Right lung (tissue), 5 donors: ENCODE results near the gene P2RX2. TPM values are rescaled to one million over a fixed set of nuclear protein-coding genes. Genes with fewer than 3 reads are reported as not detected.

Source experiments
- DNase-seq, 2 donors: peaks; one replicate each; pipeline ENCODE4 v3.0.0-alpha.2; 2013
- polyA plus RNA-seq, 5 donors: library from polyadenylated mRNA; unstranded; fragments of 120-200 nt; gene quantifications; one replicate each; pipeline versions ENCODE4 v1.2.1 to v1.2.3, GENCODE V29; 2013; ENCODE audit warnings: inconsistent platforms in 1 of 5, low replicate concordance in 1 of 5; ENCODE audit not compliant: insufficient read length in 5 of 5, insufficient read depth in 1 of 5

Gene P2RX2
- polyA plus RNA-seq, 5 donors, result 3.3 to 10.8 (median 4.9) TPM

DNA sequence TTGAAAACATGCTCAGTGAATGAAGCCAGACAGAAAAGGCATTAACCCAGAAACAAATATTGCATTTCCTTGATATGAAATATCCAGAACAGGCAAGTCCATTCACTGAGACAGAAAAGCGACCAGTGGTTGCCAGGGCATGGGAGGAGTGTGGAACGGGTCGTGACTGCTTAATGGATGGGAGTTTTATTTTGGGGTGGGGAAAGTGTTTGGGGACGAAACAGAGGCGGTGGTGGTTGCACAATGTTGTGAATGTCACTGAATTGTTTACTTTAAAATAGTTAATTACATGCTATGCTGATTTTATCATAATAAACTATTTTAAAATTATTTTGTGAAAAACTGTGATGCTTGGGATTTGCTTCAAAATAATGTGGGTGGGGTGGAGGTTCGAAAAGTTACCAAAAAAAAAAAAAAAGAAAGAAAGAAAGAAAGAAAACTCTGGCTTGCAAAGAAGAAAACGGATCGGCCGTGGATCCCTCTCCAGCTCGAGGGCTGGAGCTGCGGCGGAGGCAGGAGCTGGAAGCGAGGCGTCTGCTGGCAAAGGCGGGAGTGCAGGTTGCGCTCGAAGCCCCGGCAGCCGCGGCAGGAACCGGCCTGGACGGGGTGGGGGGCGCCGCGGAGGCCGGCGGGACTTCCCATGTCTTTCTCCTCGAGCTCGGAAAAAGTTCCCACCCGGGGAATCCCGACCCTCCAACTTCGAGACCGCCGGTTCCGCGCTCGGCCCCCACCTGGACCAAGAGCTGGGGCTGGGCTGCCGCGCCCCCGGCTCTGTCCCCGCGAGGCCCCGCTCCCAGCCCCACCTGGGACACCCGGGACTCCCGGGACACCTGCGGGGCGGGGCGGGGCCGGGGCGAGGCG, 524 bp upstream of the P2RX2 start:
- peak in 1 of 2 donors; percentile 71 for DNase-seq

DNA sequence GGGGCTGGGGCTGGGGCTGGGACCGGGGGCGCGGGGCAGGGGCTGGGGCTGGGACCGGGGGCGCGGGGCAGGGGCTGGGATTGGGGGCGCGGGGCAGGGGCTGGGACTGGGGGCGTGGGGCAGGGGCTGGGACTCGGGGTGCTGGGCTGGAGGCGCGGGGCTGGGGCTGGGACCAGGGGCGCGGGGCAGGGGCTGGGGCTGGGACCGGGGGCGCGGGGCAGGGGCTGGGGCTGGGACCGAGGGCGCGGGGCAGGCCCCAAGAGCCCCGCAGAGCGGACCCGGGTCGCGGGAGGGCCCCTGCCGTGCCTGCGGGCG, 452 bp downstream of the P2RX2 start:
- DNase-seq, result no peak

DNA sequence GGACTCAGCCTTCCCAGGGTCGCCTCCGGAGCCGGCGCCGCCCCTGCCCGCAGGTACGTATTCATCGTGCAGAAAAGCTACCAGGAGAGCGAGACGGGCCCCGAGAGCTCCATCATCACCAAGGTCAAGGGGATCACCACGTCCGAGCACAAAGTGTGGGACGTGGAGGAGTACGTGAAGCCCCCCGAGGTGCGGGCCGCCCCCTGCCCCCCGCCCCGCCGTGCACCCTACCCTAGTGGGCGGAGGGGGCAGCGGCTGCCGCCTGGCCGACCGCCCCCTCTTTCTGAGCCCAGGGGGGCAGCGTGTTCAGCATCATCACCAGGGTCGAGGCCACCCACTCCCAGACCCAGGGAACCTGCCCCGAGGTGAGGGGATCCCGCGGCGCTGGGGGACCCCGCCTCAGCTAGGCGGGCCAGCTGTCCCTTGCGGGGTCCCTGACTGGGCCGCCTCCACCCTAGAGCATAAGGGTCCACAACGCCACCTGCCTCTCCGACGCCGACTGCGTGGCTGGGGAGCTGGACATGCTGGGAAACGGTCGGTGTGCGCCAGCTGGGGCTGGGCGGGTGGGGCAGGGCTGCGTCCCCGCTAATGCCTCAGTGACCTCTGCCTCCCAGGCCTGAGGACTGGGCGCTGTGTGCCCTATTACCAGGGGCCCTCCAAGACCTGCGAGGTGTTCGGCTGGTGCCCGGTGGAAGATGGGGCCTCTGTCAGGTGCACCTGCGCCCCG, 973 bp downstream of the P2RX2 start:
- DNase-seq, result no peak

- no peak for DNase-seq
These were observed 1.7 kb downstream of the P2RX2 start for GRCh38 chr12:132620113-132620898.

DNA sequence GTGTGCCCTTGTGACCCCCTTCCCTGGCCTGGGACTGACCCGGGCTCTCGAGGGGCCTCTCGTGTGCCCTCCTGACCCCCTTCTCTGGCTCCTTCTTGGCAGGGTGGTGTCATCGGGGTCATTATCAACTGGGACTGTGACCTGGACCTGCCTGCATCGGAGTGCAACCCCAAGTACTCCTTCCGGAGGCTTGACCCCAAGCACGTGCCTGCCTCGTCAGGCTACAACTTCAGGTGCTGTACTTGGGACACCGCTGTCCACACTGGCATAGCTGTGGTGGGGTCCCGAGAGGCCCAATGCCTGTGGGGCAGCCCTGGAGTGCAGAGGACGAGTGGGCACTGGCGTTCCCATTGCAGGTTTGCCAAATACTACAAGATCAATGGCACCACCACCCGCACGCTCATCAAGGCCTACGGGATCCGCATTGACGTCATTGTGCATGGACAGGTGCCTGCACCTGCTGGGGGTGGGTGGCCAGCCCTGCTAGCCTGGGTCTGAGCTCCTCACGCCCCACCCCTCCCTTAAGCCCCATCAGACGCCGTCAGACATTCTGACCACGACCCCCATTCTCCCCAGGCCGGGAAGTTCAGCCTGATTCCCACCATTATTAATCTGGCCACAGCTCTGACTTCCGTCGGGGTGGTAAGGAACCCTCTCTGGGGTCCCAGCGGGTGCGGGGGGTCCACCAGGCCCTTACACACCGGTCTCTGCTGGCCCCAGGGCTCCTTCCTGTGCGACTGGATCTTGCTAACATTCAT, 2.5 kb downstream of the P2RX2 start:
- DNase-seq, result no peak

GRCh38 chr12:132621657-132622435, 3.3 kb downstream of the P2RX2 start:
- DNase-seq, result no peak

GRCh38 chr12:132622437-132623071, 4.0 kb downstream of the P2RX2 start:
- no peak for DNase-seq

DNA sequence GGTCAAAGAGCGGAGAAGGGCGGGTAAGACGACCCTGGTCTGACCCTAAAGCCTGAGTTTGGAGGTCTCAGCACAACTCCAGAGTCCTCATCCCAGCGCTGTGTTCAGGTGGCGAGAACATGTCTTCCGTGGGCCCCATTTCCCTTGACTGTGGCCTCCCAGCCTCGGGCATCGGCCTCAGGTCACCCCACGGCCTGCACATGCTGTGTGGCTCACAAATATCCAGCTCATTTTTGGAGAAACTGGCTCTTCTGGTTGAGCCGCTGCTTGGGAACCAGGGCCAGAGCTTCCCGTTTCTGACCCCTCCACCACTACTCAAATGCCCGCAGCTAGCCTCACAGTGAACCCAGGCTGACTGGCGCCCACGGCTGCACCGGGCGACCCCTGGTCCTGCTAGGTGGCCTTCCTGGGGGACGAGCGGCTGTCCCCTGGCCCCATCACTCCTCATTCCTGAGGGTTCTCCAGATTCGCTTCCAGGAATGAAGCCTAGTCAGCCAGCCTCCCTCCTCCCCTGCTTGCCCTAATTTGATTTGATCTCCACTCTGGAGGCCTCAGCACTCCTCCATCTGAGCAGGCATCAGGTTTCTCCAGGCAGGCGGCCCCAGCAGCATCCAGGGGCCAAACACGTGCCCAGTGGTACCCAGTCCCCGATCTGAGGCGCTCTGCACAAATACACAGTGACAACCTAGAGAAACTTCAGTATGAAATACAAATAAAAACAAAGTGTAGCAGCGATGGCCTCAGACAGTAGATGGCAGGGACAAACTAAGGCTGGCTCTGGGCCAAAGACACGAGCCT, 4.7 kb downstream of the P2RX2 start:
- no peak for DNase-seq

GRCh38 chr12:132624186-132624855, 5.7 kb downstream of the P2RX2 start:
- DNase-seq, result no peak

DNA sequence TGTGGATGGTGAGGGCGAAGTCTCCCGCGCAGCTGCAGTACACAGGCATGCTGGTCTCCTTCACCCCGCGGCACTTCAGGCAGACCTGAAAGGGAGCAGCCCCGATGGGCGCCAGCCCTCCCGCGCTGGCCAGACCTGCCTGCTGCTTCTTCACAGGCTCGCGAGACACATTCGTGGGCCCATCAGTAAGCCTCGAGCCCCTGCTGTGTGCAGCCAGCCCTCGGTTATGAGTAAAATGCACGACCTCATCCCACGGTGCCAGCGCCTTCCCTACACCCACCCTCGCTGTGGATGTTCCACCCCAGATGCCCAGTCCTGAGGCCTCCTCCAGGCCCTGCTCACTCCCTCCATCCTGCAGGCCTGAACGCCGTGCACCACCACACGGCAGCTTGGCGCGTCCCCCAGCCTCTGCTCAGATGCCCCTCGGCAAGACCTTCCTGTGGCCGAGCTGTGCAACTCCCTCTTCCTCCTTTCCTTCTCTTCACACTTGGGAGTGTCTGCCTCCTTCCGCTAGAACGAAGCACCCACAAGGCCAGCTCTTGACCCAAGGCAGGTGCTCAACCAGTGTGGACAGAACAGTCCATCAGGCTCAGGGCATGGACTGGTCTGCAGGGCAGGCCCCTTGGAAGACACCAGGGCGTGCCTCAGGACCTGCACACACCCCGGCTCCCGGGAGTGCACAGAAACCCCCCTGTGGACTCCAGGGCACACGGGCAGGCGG, 6.5 kb downstream of the P2RX2 start:
- DNase-seq, result no peak

DNA sequence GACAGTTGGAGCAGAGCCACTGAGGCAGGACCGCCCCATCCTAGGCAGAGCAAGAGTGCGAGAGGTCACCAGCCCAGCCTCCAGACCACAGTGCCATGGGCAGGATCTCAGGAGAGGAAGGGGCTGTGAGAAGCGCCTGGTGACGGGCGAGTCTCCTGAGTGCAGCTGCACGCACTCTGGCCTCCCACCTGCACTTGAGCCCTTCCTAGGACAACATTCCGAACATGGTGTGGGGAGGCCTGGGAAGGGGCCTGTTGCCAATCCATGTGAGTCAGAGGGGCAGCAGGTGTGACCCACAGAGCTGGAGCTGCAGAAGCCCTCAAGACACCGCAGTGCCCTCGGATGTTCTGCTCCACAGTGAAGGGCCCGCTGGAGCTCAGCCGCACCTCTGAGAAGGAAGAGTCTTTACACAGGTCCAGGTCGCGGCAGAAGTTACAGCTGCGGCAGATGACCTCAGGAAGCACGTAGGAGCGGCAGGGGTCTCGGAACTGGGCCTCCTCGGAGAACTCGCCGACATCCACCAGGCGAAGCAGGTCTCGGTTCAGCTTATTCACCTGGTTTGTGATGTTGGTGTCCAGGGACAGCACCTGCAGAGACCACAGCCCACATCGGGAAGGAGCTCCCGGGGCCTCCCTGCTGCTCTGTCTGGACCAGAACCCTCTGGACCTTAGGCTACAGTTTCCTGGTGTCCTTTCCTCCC, 7.3 kb downstream of the P2RX2 start:
- no peak for DNase-seq

GRCh38 chr12:132629330-132629729, 10.8 kb downstream of the P2RX2 start:
- no peak for DNase-seq

DNA sequence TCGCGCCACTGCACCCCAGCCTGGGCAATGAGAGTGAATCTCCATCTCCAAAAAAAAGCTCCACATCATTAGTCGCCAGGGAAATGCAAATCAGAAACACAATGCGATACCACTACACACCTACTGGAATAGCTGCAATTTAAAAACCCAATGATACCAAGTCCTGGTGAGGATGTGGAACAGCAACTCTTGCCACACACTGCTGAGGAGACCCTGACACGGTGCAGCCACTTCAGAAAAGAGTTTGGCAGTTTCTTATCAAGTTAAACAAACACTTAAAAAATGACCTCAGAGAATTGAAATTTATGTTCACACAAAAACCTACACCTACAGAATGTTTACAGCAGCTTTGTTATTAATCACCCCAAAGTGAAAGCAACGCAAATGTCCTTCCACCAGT, 12.1 kb downstream of the P2RX2 start:
- no peak for DNase-seq

DNA sequence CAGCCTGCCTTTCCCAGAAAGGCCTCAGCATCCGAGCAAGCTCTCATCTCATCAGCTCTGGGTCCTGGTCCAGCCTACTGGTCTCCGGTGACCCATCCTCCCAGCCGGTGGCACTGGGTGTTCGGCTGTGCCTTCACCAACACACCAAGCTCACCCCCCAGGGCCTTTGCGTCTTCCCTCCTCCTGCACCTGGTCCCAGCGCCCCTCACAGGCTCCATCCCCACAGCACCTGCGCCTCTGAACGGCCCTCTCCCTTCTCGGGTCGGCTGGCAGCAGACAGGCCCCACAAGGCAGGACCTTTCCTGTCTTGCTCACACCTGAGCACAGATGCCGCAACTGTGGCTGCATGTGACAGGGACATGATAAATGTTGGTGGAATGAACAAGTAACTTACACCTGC, 13.1 kb downstream of the P2RX2 start:
- no peak for DNase-seq

GRCh38 chr12:132632521-132633228, 14.1 kb downstream of the P2RX2 start:
- DNase-seq, result no peak

DNA sequence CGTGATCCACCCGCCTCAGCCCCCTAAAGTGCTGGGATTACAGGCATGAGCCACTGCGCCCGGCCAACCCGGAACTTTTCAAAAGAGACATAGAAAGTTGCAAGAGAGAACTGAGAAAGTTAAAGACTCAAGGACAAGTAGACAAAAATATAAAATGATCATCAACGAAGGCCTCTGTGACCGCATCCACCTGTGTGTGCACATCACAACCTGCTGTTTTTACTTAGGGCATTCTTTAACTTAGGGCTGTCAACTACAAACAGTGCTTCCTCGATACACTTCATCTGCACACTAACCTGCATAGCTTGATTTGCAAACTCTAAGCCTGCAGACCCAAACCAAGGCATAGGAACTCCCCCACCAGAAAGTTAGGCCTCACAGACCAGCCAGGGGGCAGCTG, 14.8 kb downstream of the P2RX2 start:
- DNase-seq, result no peak

- DNase-seq, result no peak
These were observed 15.3 kb downstream of the P2RX2 start for GRCh38 chr12:132633901-132634300.
